ENCODE results near the gene DUOX1. TPM values are rescaled to one million over a fixed set of nuclear protein-coding genes. Genes with fewer than 3 reads are reported as not detected.

Gene DUOX1
- polyA plus RNA-seq, 1 of the 3 experiments (the other 2 are of a cell fraction), result not detected

GRCh38 chr15:45201557-45201859, 71.7 kb downstream of the DUOX1 start:
- peaks cover 35% of the 10 kb centered on the region for H3F3A ChIP-seq (replicated peaks; ENCODE audit: insufficient read depth)
- H2AFZ ChIP-seq (ENCODE audit: low read depth), result no peak overlapping the region
- H3K4me1 ChIP-seq (ENCODE audit: control insufficient read depth in 1 of 2, insufficient read depth in 2 of 2, low read depth in 1 of 2, low read length in 1 of 2), result peaks cover 0 to 4% of the 10 kb centered on the region in 2 experiments; a peak in 1 of 4 replicates
- DNase-seq, result no peak
- no peak overlapping the region for H3K4me3 ChIP-seq (ENCODE audit: low read depth in 2 of 2, low read length in 1 of 2)
- POLR2A ChIA-PET, result interaction anchor here (0.8 to 6.3 kb wide), 7 partner anchors 16 to 201 kb away, joined by 3 to 66 read pairs (median 10); partner anchors contain the start of gene SHF
- no peak overlapping the region for H3K9ac ChIP-seq
- no peaks in the 10 kb centered on the region for H4K20me1 ChIP-seq (ENCODE audit: insufficient read depth)
- no peak for TF ChIP-seq RCOR1 (IDR thresholded peaks at IDR 0.05; ENCODE audit: low read length)
- TF ChIP-seq RXRA (IDR thresholded peaks at IDR 0.05; ENCODE audit: borderline replicate concordance, low read depth), result no peak
- TF ChIP-seq JUND (IDR thresholded peaks at IDR 0.05), result no peak
- no peak for TF ChIP-seq CTCF (IDR thresholded peaks at IDR 0.05)
- TF ChIP-seq FOXM1 (IDR thresholded peaks at IDR 0.05; ENCODE audit: low read depth), result no peak
- TF ChIP-seq NFIC (IDR thresholded peaks at IDR 0.05; ENCODE audit: borderline replicate concordance), result no peak
- no peak for TF ChIP-seq RFX5 (IDR thresholded peaks at IDR 0.05; ENCODE audit: low read length)
- no peak for TF ChIP-seq REST (IDR thresholded peaks at IDR 0.05; ENCODE audit: low read depth, low read length)
- TF ChIP-seq ELF1 (IDR thresholded peaks at IDR 0.05), result no peak
- TF ChIP-seq GATA2 (CRISPR knock-in tag; IDR thresholded peaks at IDR 0.05), result no peak
- no peak for TF ChIP-seq USF2 (IDR thresholded peaks at IDR 0.05; ENCODE audit: borderline replicate concordance, low read depth, low read length)
- no peak for TF ChIP-seq CHD2 (IDR thresholded peaks at IDR 0.05; ENCODE audit: low read length, partially characterized antibody)
- no peak for TF ChIP-seq FOSL2 (IDR thresholded peaks at IDR 0.05; ENCODE audit: borderline replicate concordance, low read depth)
- no peak for TF ChIP-seq MXI1 (IDR thresholded peaks at IDR 0.05; ENCODE audit: low read depth, low read length)
- no peak for TF ChIP-seq ZBTB33 (IDR thresholded peaks at IDR 0.05; ENCODE audit: borderline replicate concordance, low read depth)
- TF ChIP-seq PBX3 (IDR thresholded peaks at IDR 0.05), result no peak
- H3K9me3 ChIP-seq, result no peaks in the 10 kb centered on the region
- no peaks in the 10 kb centered on the region for H3K79me2 ChIP-seq (ENCODE audit: insufficient read depth)
- no peak overlapping the region for H3K4me2 ChIP-seq
- no peaks in the 10 kb centered on the region for H3K9me2 ChIP-seq
- peak overlapping the region in 1 of 2 experiments; percentile 92; a peak in 2 of 4 replicates for H3K27ac ChIP-seq (ENCODE audit: low read depth in 2 of 2, low read length in 1 of 2)
- WGBS (ENCODE audit: low lambda C conversion rate), result 85% methylated on average over 3 of the region's 3 CpGs
- no peaks in the 10 kb centered on the region for H3K36me3 ChIP-seq (replicated peaks in 1 of 2; ENCODE audit: control insufficient read depth in 1 of 2, insufficient read depth in 2 of 2, low read length in 1 of 2)
- no peaks in the 10 kb centered on the region for H3K27me3 ChIP-seq (ENCODE audit: insufficient read depth)
- CTCF ChIA-PET, result interaction anchor here (0.6 to 10.1 kb wide), 13 partner anchors 9 to 294 kb away, joined by 3 to 226 read pairs (median 4); a partner anchor contains a TSS
